GM23338 (cell line): ENCODE results near the gene GPR141. TPM values are rescaled to one million over a fixed set of nuclear protein-coding genes. Genes with fewer than 3 reads are reported as not detected.

Experiments
- ATAC-seq: fragments of 200-7000 bp; cut with Tn5 transposase; 3 replicates; pipeline ENCODE4 v1.9.1; 2020
- DNase-seq: peaks from one replicate; pipeline ENCODE4 v3.0.0-alpha.2; 2015; ENCODE audit warnings: low spot score
- H2AFZ ChIP-seq: fragments of 200-600 bp; sonication (generic); 2 replicates; pipeline ENCODE4 v1.8.0; 2016; ENCODE audit warnings: antibody characterized with exemption, mild to moderate bottlenecking, moderate library complexity
- H3F3A ChIP-seq: fragments of 200-600 bp; sonication (generic); replicated peaks from 2 replicates; pipeline ENCODE4 v1.8.0; 2017; ENCODE audit warnings: antibody characterized with exemption, mixed run types, low read depth
- H3K27ac ChIP-seq: fragments of 200-600 bp; sonication (generic); 2 replicates; pipeline ENCODE4 v1.6.1; 2016; ENCODE audit warnings: low read depth
- H3K27me3 ChIP-seq: fragments of 200-600 bp; sonication (generic); 2 replicates; pipeline ENCODE4 v1.8.0; 2016; ENCODE audit warnings: mild to moderate bottlenecking, mixed run types, moderate library complexity; ENCODE audit not compliant: insufficient read depth
- H3K36me3 ChIP-seq: fragments of 200-600 bp; sonication (generic); 2 replicates; pipeline ENCODE4 v1.8.0; 2016; ENCODE audit warnings: mild to moderate bottlenecking; ENCODE audit not compliant: insufficient read depth
- H3K4me1 ChIP-seq: fragments of 200-600 bp; sonication (generic); 2 replicates; pipeline ENCODE4 v1.8.0; 2016; ENCODE audit warnings: mild to moderate bottlenecking, moderate library complexity; ENCODE audit not compliant: insufficient read depth
- H3K4me2 ChIP-seq: fragments of 200-600 bp; sonication (generic); 2 replicates; pipeline ENCODE4 v1.7.1; 2017; ENCODE audit warnings: mixed run types
- H3K4me3 ChIP-seq: fragments of 200-600 bp; sonication (generic); 2 replicates; pipeline ENCODE4 v1.6.1; 2016; ENCODE audit warnings: mixed run types
- H3K79me2 ChIP-seq: fragments of 200-600 bp; sonication (generic); replicated peaks from 2 replicates; pipeline ENCODE4 v1.8.0; 2017; ENCODE audit warnings: mild to moderate bottlenecking; ENCODE audit not compliant: insufficient read depth
- H3K9me2 ChIP-seq: fragments of 200-600 bp; sonication (generic); 2 replicates; pipeline ENCODE4 v1.8.0; 2017; ENCODE audit not compliant: insufficient read depth
- H4K20me1 ChIP-seq: fragments of 200-600 bp; sonication (generic); replicated peaks from 2 replicates; pipeline ENCODE4 v1.8.0; 2017; ENCODE audit warnings: mild to moderate bottlenecking; ENCODE audit not compliant: insufficient read depth
- H3K27ac Mint-ChIP-seq: 2 replicates; pipeline ENCODE4 v1.8.0; 2020; ENCODE audit warnings: inconsistent platforms, mild to moderate bottlenecking, moderate library complexity, mixed read lengths
- H3K27me3 Mint-ChIP-seq: 3 replicates; pipeline ENCODE4 v1.8.0; 2022; ENCODE audit warnings: low read depth, mild to moderate bottlenecking, moderate library complexity, mixed read lengths, inconsistent platforms; ENCODE audit not compliant: insufficient read depth, poor library complexity
- H3K36me3 Mint-ChIP-seq: 3 replicates; pipeline ENCODE4 v1.8.0; 2021; ENCODE audit warnings: low read depth, mild to moderate bottlenecking, inconsistent platforms, moderate library complexity, mixed read lengths
- H3K4me1 Mint-ChIP-seq: 3 replicates; pipeline ENCODE4 v1.8.0; 2020; ENCODE audit warnings: mild to moderate bottlenecking, inconsistent platforms, mixed read lengths
- H3K4me3 Mint-ChIP-seq: 3 replicates; pipeline ENCODE4 v1.8.0; 2021; ENCODE audit warnings: moderate library complexity, mild to moderate bottlenecking, inconsistent platforms, mixed read lengths
- H3K9me3 Mint-ChIP-seq: 3 replicates; pipeline ENCODE4 v1.8.0; 2020; ENCODE audit warnings: moderate library complexity, mild to moderate bottlenecking, inconsistent platforms, mixed read lengths
- CREB1 ChIP-seq: fragments of 250-450 bp; sonication (Bioruptor Pico); IDR thresholded peaks from 2 replicates; pipeline ENCODE4 v1.5.0; 2020; ENCODE audit warnings: low read depth, mild to moderate bottlenecking, moderate library complexity
- CTCF ChIP-seq, 2 experiments: fragments of 200-600 bp in 1 of 2; sonication (generic) in 1 of 2; conservative IDR thresholded peaks; 2 replicates each; pipeline versions ENCODE4 v1.5.1 to v1.6.1; 2016 to 2017; ENCODE audit warnings: antibody characterized with exemption in 2 of 2, low read depth in 2 of 2, mild to moderate bottlenecking in 2 of 2, moderate library complexity in 1 of 2
- ETS1 ChIP-seq: IDR thresholded peaks from 2 replicates; pipeline ENCODE4 v1.6.1; 2016; ENCODE audit warnings: antibody characterized with exemption
- EZH2 ChIP-seq: fragments of 200-600 bp; sonication (generic); IDR thresholded peaks from one replicate; pipeline ENCODE4 v1.8.0; 2017; ENCODE audit warnings: antibody characterized with exemption, mild to moderate bottlenecking, low read depth; ENCODE audit not compliant: unreplicated experiment
- EZH2phosphoT487 ChIP-seq: fragments of 200-600 bp; sonication (generic); IDR thresholded peaks from one replicate; pipeline ENCODE4 v1.8.1; 2018; ENCODE audit warnings: antibody characterized with exemption; ENCODE audit not compliant: unreplicated experiment
- JUNB ChIP-seq: IDR thresholded peaks from one replicate; pipeline ENCODE4 v1.6.1; 2016; ENCODE audit warnings: antibody characterized with exemption; ENCODE audit not compliant: unreplicated experiment
- NANOG ChIP-seq: IDR thresholded peaks from 2 replicates; pipeline ENCODE4 v1.6.1; 2016; ENCODE audit warnings: antibody characterized with exemption, borderline replicate concordance
- POLR2AphosphoS5 ChIP-seq: IDR thresholded peaks from 2 replicates; pipeline ENCODE4 v1.6.1; 2016; ENCODE audit warnings: antibody characterized with exemption, low read depth
- REST ChIP-seq: IDR thresholded peaks from one replicate; pipeline ENCODE4 v1.6.1; 2018; ENCODE audit warnings: antibody characterized with exemption; ENCODE audit not compliant: unreplicated experiment
- STAT1 ChIP-seq: IDR thresholded peaks from one replicate; pipeline ENCODE4 v1.6.1; 2016; ENCODE audit warnings: antibody characterized with exemption; ENCODE audit not compliant: unreplicated experiment
- ZNF114 ChIP-seq: fragments of 250-450 bp; sonication (Bioruptor Pico); IDR thresholded peaks from 2 replicates; pipeline ENCODE4 v1.5.0; 2020; ENCODE audit warnings: mild to moderate bottlenecking, moderate library complexity
- ZNF331 ChIP-seq: fragments of 250-450 bp; sonication (Bioruptor Pico); IDR thresholded peaks from 2 replicates; pipeline ENCODE4 v1.5.0; 2020; ENCODE audit warnings: low read depth, mild to moderate bottlenecking, moderate library complexity
- ZNF462 ChIP-seq: fragments of 250-450 bp; sonication (Bioruptor Pico); IDR thresholded peaks from 2 replicates; pipeline ENCODE4 v1.5.0; 2020; ENCODE audit warnings: mild to moderate bottlenecking, moderate library complexity
- polyA plus RNA-seq: library from polyadenylated mRNA; unstranded; fragments of >200 nt; fragmentation: Nextera tagmentation; extraction: Ambion mirVana; gene quantifications from 2 replicates; pipeline ENCODE4 v1.2.1, GENCODE V29; 2016
- total RNA-seq: library from RNA; depleted of rRNA; stranded (reverse); fragments of >200 nt; shearing (Covaris generic); gene quantifications from 2 replicates; pipeline ENCODE4 v1.2.3, GENCODE V29; 2014

GPR141 gene
- total and polyA plus RNA-seq, 2 experiments from 2014 or later: 0.80 TPM; not detected in 1

GRCh38 chr7:37765872-37766525 is 82.4 kb downstream of the GPR141 start:
- Histone ChIP-seq H3K4me2 (no peak overlapping the region), H3K36me3 (no peaks in the 10 kb centered on the region), H3K4me1 (no peaks in the 10 kb centered on the region), H3K27ac (no peak overlapping the region), H4K20me1 (no peaks in the 10 kb centered on the region), H2AFZ (peak overlapping the region; percentile 43; the same call in 1 of the 2 replicates), H3F3A (no peaks in the 10 kb centered on the region), H3K9me2 (no peaks in the 10 kb centered on the region), H3K4me3 (no peak overlapping the region), H3K79me2 (no peaks in the 10 kb centered on the region), H3K27me3 (no peaks in the 10 kb centered on the region)
- H3K36me3 Mint-ChIP-seq: peaks cover 3% of the 10 kb centered on the region; the same call in 1 of the 3 replicates
- no peak overlapping the region for H3K27ac Mint-ChIP-seq
- H3K27me3 Mint-ChIP-seq: peaks cover 1% of the 10 kb centered on the region
- TF ChIP-seq EZH2 (no peak), ETS1 (no peak), JUNB (no peak), ZNF462 (CRISPR knock-in tag) (no peak), CREB1 (CRISPR knock-in tag) (no peak), ZNF114 (no peak), REST (no peak), CTCF (conservative IDR thresholded peaks at IDR 0.05; ENCODE audit: low read depth in 2 of 2) (no peak), POLR2AphosphoS5 (no peak), ZNF331 (no peak), NANOG (no peak), STAT1 (no peak), EZH2phosphoT487 (no peak)
- H3K9me3 Mint-ChIP-seq: peaks cover 6% of the 10 kb centered on the region
- no peaks in the 10 kb centered on the region for H3K4me1 Mint-ChIP-seq
- no peak overlapping the region for H3K4me3 Mint-ChIP-seq
- DNase-seq (no peak), ATAC-seq (no peak)
